ENCODE data around the gene SPRYD4. TPM values are rescaled to one million over a fixed set of nuclear protein-coding genes. Genes with fewer than 3 reads are reported as not detected.
"Not testable (repeated sequence)": the region's sequence is repeated elsewhere in the genome, so short reads cannot be mapped to it uniquely, and the experiment has no call there.

The SPRYD4 gene
- total RNA-seq, 4 donors from 2014 or later, result 1.3 to 2.3 (median 2.1) TPM

DNA sequence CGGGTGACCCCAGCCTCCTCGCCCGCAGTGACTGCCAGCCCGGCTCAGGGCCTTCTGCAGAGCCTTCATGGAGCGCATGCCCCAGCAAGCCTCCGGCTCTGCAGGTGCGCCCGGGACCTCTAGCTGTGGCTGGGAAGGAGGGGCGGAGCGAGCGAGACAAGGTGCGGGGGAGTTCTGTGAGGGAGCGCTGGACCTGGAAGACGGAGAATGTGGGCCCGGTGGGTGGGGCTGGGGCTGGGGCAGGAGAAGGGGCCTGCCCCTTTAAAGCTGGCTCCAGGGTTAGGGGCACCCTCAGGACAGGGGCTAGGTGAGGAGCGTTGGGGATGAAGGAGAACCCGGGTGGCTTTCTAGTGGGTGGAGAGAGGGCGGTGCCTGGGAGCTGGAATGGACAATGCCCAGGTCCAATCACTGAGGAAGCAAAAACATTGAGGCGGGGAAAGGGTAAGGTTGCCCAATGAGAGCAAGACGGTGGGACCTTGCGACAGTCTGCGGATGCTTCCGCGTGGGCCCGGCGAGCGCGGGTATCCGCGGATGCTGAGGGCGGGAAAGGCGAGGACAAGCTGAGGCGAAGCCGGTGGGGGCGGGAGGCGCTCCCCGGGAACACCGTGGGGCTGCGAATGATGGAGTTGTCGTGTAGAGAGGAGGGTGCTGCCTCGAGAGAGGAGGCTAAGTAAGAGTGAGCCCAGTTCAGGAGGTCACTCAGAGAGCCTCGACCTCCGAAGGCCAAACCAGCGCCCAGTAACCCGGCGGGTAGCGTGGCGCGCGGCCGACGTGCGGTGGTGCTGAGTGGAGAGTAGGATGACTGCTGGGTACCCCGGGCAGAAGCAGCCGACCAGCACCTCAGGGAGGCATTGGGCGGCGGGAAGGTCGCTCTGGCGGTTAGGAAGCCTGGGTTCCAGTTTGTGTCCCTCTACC lies 19.9 kb downstream of the SPRYD4 start, which contains the start of gene GLS2:
TSS of gene GLS2 (minus strand) at position 121 of the 915 bp plus-strand sequence. CDS start at position 78, 43 bp downstream.
- DNase-seq (ENCODE audit: low spot score in 2 of 2), result peak; percentile 78 to 95

DNA sequence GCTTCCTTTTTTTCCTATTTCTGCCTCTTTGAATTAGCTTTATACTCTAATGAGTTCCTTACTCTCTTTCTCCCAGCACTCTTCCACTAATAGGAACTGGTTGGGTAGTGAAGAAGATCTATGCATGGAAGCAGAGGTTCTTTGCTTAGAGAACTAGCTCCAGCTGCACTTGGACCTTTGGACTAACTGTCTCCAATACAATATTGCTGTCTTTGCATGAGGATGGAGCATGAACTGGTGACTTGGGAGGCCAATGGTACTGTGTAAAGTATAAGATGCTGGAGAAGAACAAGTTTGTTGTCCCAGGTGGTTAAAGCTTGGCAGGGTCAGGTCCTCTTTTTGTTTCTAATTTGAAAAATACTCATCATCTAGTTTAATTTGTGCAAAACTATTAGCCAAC lies 22.0 kb downstream of the SPRYD4 start:
- TF ChIP-seq, protein P1, sequence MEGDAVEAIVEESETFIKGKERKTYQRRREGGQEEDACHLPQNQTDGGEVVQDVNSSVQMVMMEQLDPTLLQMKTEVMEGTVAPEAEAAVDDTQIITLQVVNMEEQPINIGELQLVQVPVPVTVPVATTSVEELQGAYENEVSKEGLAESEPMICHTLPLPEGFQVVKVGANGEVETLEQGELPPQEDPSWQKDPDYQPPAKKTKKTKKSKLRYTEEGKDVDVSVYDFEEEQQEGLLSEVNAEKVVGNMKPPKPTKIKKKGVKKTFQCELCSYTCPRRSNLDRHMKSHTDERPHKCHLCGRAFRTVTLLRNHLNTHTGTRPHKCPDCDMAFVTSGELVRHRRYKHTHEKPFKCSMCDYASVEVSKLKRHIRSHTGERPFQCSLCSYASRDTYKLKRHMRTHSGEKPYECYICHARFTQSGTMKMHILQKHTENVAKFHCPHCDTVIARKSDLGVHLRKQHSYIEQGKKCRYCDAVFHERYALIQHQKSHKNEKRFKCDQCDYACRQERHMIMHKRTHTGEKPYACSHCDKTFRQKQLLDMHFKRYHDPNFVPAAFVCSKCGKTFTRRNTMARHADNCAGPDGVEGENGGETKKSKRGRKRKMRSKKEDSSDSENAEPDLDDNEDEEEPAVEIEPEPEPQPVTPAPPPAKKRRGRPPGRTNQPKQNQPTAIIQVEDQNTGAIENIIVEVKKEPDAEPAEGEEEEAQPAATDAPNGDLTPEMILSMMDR (IDR thresholded peaks at IDR 0.05), result no peak
- TF ChIP-seq POLR2A (IDR thresholded peaks at IDR 0.05), result no peak
- intact Hi-C loops (cut with DNase I; ENCODE audit: low total_unique reads), result no loop called here

More for the DNA sequence above, 19.9 kb downstream of the SPRYD4 start, which contains the start of gene GLS2:
- intact Hi-C loops (cut with DNase I; ENCODE audit: low total_unique reads), result no loop called here
- TF ChIP-seq POLR2A (IDR thresholded peaks at IDR 0.05), result no peak
- TF ChIP-seq, protein P1 (IDR thresholded peaks at IDR 0.05), result no peak
- 17 to 20% methylated on average over 52 to 56 of the region's 59 CpGs for WGBS, 2 donors
- peak within 1 kb of the TSS; percentile 30 for H3K4me3 ChIP-seq (ENCODE audit: low read depth, poor library complexity, severe bottlenecking)

DNA sequence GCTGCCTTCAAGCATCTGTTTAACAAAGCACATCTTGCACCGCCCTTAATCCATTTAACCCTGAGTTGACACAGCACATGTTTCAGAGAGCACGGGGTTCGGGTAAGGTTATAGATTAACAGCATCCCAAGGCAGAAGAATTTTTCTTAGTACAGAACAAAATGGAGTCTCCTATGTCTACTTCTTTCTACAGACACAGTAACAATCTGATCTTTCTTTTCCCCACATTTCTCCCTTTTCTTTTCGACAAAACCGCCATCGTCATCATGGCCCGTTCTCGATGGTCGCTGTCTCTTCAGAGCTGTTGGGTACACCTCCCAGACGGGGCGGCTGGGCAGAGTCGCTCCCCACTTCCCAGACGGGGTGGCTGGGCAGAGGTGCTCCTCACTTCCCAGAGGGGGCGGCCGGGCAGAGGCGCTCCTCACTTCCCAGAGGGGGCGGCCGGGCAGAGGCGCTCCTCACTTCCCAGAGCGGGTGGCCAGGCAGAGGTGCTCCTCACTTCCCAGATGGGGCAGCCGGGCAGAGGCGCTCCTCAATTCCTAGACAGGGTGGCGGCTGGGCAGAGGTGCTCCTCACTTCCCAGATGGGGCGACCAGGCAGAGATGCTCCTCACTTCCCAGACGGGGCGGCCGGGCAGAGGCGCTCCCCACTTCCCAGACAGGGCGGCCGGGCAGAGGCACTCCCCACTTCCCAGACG lies 25.2 kb downstream of the SPRYD4 start:
- DNase-seq (ENCODE audit: low spot score in 2 of 2); intact Hi-C loops (cut with DNase I; ENCODE audit: low total_unique reads); H3K4me3 ChIP-seq (ENCODE audit: low read depth, poor library complexity, severe bottlenecking): not testable (repeated sequence)
- WGBS, 2 donors, result 82 to 89% methylated on average over 22 to 28 of the region's 31 CpGs

More for the DNA sequence above, 22.0 kb downstream of the SPRYD4 start:
- DNase-seq (ENCODE audit: low spot score in 2 of 2), result no peak
- no peak overlapping the region for H3K4me3 ChIP-seq (ENCODE audit: low read depth, poor library complexity, severe bottlenecking)

DNA sequence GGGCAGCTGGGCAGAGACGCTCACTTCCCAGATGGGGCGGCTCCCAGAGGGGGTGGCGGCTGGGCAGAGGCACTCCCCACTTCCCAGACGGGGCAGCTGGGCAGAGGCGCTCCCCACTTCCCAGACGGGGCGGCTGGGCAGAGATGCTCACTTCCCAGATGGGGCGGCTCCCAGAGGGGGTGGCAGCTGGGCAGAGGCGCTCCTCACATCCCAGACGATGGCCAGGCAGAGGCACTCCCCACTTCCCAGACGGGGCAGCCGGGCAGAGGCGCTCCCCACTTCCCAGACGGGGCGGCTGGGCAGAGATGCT lies 25.7 kb downstream of the SPRYD4 start:
- 91 to 96% methylated on average over 4 to 7 of the region's 15 CpGs for WGBS, 2 donors
- H3K4me3 ChIP-seq (ENCODE audit: low read depth, poor library complexity, severe bottlenecking); intact Hi-C loops (cut with DNase I; ENCODE audit: low total_unique reads); DNase-seq (ENCODE audit: low spot score in 2 of 2): not testable (repeated sequence)

DNA sequence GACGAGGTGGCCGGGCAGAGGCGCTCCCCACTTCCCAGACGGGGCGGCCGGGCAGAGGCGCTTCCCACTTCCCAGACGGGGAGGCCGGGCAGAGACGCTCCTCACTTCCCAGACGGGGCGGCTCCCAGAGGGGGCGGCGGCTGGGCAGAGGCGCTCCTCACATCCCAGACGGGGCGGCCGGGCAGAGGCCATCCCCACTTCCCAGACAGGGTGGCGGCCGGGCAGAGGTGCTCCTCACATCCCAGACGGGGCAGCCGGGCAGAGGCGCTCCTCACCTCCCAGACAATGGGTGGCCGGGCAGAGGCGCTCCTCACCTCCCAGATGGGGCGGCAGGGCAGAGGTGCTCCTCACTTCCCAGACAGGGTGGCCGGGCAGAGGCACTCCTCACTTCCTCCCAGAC lies 26.1 kb downstream of the SPRYD4 start:
- DNase-seq (ENCODE audit: low spot score in 2 of 2); H3K4me3 ChIP-seq (ENCODE audit: low read depth, poor library complexity, severe bottlenecking); intact Hi-C loops (cut with DNase I; ENCODE audit: low total_unique reads): not testable (repeated sequence)
- WGBS, 2 donors, result 89 to 91% methylated on average over 11 to 21 of the region's 27 CpGs

DNA sequence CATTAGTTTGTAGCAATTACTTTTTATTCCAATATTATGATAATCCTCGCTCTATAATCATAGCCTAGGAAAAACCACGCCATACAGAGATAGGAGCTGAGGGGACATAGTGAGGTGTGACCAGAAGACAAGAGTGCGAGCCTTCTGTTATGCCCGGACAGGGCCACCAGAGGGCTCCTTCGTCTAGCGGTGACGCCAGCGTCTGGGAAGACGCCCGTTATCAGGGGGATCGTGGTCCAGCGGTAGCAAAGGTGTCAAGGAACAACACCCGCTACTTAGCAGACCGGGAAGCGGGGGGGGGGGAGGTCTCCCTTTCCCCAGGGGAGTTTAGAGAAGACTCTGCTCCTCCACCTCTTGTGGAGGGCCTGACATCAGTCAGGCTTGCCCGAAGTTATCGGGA lies 28.3 kb downstream of the SPRYD4 start:
- 9 to 13% methylated on average over 8 to 16 of the region's 17 CpGs for WGBS, 2 donors
- intact Hi-C loops (cut with DNase I; ENCODE audit: low total_unique reads); H3K4me3 ChIP-seq (ENCODE audit: low read depth, poor library complexity, severe bottlenecking): not testable (repeated sequence)
- peak; percentile 36 to 94 for DNase-seq (ENCODE audit: low spot score in 2 of 2)

DNA sequence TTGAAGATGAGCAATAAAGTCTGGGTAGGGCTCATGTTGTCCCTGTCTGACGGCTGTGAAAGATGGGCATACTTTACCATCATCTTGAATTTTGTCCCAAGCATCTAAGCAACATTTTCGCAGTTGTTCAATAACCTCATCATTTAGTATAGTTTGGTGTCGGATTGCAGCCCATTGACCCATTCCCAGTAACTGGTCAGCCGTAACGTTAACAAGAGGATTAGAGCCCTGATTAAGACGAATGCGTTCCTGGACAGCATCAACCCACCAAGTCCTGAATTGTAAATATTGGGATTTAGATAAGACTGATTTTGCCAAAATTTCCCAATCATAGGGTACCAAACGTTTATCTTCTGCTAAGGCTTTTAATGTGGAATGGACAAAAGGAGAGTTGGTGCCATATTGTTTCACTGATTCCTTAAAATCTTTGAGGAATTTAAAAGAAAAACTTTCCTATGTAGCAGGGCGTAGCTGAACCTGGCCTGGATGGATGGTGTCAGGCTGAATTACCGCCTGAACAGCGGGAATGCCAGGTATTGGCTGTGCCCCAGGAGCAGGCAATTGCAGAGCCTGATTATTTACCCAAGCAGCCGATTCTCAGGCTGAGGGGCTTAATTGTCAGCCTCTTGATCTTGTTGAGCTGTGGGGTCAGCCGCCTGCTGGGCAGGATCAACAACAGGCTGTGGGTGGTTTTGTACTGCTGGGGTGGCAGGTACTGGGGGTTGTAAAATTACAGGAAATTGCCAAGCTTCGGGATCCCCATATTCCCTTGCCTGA lies 29.9 kb downstream of the SPRYD4 start:
- H3K4me3 ChIP-seq (ENCODE audit: low read depth, poor library complexity, severe bottlenecking); DNase-seq (ENCODE audit: low spot score in 2 of 2); intact Hi-C loops (cut with DNase I; ENCODE audit: low total_unique reads): not testable (repeated sequence)
- WGBS, 2 donors, result 85 to 86% methylated on average over 14 of the region's 14 CpGs

DNA sequence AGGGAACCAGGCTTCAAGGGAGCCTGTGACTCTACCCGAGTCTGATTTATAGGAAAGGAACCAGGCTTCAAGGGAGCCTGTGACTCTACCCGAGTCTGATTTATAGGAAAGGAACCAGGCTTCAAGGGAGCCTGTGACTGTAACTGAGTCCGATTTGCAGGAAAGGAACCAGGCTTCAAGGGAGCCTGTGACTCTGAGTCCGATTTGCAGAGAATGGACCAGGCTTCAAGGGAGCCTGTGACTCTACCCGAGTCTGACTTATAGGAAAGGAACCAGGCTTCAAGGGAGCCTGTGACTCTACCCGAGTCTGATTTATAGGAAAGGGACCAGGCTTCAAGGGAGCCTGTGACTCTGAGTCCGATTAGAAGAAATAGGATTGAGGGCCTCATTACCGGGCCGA lies 31.1 kb downstream of the SPRYD4 start:
- DNase-seq (ENCODE audit: low spot score in 2 of 2); intact Hi-C loops (cut with DNase I; ENCODE audit: low total_unique reads); H3K4me3 ChIP-seq (ENCODE audit: low read depth, poor library complexity, severe bottlenecking): not testable (repeated sequence)
- 74 to 81% methylated on average over 9 of the region's 9 CpGs for WGBS, 2 donors

DNA sequence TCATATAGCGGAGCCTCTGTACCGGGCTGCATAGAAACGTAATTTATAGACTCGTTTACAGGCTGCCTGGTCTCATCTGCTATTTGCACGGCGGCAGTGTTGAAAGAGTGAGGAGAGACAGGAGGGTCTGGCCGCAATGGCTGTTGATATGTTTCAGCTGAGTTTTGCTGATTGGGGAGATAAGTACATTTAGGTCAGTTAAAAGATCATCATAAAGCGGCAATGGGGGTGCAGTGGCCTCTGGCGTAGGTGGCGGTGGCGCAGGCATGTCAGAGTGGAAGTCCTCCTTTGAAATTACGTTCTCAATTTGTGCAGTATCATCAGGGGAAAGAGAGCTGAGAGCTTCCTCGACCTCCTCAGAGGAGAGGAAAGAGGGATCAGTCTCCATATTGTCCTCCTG lies 31.5 kb downstream of the SPRYD4 start:
- WGBS, 2 donors, result 85 to 91% methylated on average over 13 of the region's 13 CpGs
- H3K4me3 ChIP-seq (ENCODE audit: low read depth, poor library complexity, severe bottlenecking); DNase-seq (ENCODE audit: low spot score in 2 of 2); intact Hi-C loops (cut with DNase I; ENCODE audit: low total_unique reads): not testable (repeated sequence)
